Measurements from ENCODE around the gene DCC. TPM values are rescaled to one million over a fixed set of nuclear protein-coding genes. Genes with fewer than 3 reads are reported as not detected.

Gene DCC
- total RNA-seq, 1 experiment from 2014 or later = 0.39 TPM

GRCh38 chr18:52748343-52748742 is 408.3 kb downstream of the DCC start:
- no TSS peak for BruUV-seq (replicated peaks)
- no peak for DNase-seq
- ChIA-PET POLR2A (no interaction called here), CTCF (no interaction called here)
- Histone ChIP-seq H3K4me3 (ENCODE audit: low read depth, low read length) (no peak overlapping the region), H3K9me3 (no peaks in the 10 kb centered on the region), H3K36me3 (ENCODE audit: control insufficient read depth, insufficient read depth, low read length) (no peaks in the 10 kb centered on the region), H3K4me1 (no peaks in the 10 kb centered on the region), H3K27me3 (replicated peaks; ENCODE audit: control insufficient read depth, insufficient read depth, low read length) (no peaks in the 10 kb centered on the region)
- H3K4me1 Mint-ChIP-seq (ENCODE audit: low read depth, unreplicated experiment) = no peaks in the 10 kb centered on the region
- no peaks in the 10 kb centered on the region for H3K36me3 Mint-ChIP-seq (ENCODE audit: insufficient read depth, unreplicated experiment)
- no peak for TF ChIP-seq CTCF (IDR thresholded peaks at IDR 0.05; ENCODE audit: insufficient read depth in 1 of 2, low read depth in 1 of 2, low read length in 1 of 2, severe bottlenecking in 1 of 2, unreplicated experiment in 1 of 2)
- no peak overlapping the region for H3K27ac Mint-ChIP-seq (ENCODE audit: unreplicated experiment)
- no peaks in the 10 kb centered on the region for H3K9me3 Mint-ChIP-seq (ENCODE audit: unreplicated experiment)
- H3K4me3 Mint-ChIP-seq (ENCODE audit: unreplicated experiment) = no peak overlapping the region
- H3K27me3 Mint-ChIP-seq (ENCODE audit: insufficient read depth, unreplicated experiment) = no peaks in the 10 kb centered on the region
- intact Hi-C loops (cut with micrococcal nuclease; ENCODE audit: unreplicated experiment) = no loop called here

- POLR2A ChIA-PET = no interaction called here
- CTCF ChIA-PET = no interaction called here
Observed at GRCh38 chr18:52749542-52749941, 409.5 kb downstream of the DCC start.

GRCh38 chr18:52750995-52751394 is 411.0 kb downstream of the DCC start:
- H3K36me3 ChIP-seq (ENCODE audit: control insufficient read depth, insufficient read depth, low read length) = no peaks in the 10 kb centered on the region
- Mint-ChIP-seq H3K27me3 (ENCODE audit: insufficient read depth, unreplicated experiment) (no peaks in the 10 kb centered on the region), H3K4me3 (ENCODE audit: unreplicated experiment) (no peak overlapping the region), H3K9me3 (ENCODE audit: unreplicated experiment) (no peaks in the 10 kb centered on the region), H3K4me1 (ENCODE audit: low read depth, unreplicated experiment) (no peaks in the 10 kb centered on the region), H3K36me3 (ENCODE audit: insufficient read depth, unreplicated experiment) (no peaks in the 10 kb centered on the region), H3K27ac (ENCODE audit: unreplicated experiment) (no peak overlapping the region)
- BruUV-seq (replicated peaks) = no TSS peak
- intact Hi-C loops (cut with micrococcal nuclease; ENCODE audit: unreplicated experiment) = no loop called here
- no peak overlapping the region for H3K4me3 ChIP-seq (ENCODE audit: low read depth, low read length)
- H3K9me3 ChIP-seq = no peaks in the 10 kb centered on the region
- CTCF ChIA-PET = no interaction called here
- TF ChIP-seq CTCF (IDR thresholded peaks at IDR 0.05; ENCODE audit: insufficient read depth in 1 of 2, low read depth in 1 of 2, low read length in 1 of 2, severe bottlenecking in 1 of 2, unreplicated experiment in 1 of 2) = no peak
- no peaks in the 10 kb centered on the region for H3K27me3 ChIP-seq (replicated peaks; ENCODE audit: control insufficient read depth, insufficient read depth, low read length)
- no peak for DNase-seq
- POLR2A ChIA-PET = no interaction called here
- H3K4me1 ChIP-seq = no peaks in the 10 kb centered on the region

More at GRCh38 chr18:52749542-52749941, 409.5 kb downstream of the DCC start:
- H3K4me1 ChIP-seq = no peaks in the 10 kb centered on the region
- BruUV-seq (replicated peaks) = no TSS peak
- H3K9me3 Mint-ChIP-seq (ENCODE audit: unreplicated experiment) = no peaks in the 10 kb centered on the region
- no peaks in the 10 kb centered on the region for H3K36me3 Mint-ChIP-seq (ENCODE audit: insufficient read depth, unreplicated experiment)
- H3K9me3 ChIP-seq = no peaks in the 10 kb centered on the region
- H3K4me3 ChIP-seq (ENCODE audit: low read depth, low read length) = no peak overlapping the region
- no peaks in the 10 kb centered on the region for H3K27me3 ChIP-seq (replicated peaks; ENCODE audit: control insufficient read depth, insufficient read depth, low read length)
- H3K27ac Mint-ChIP-seq (ENCODE audit: unreplicated experiment) = no peak overlapping the region
- no peak for DNase-seq
- no peaks in the 10 kb centered on the region for H3K4me1 Mint-ChIP-seq (ENCODE audit: low read depth, unreplicated experiment)
- TF ChIP-seq CTCF (IDR thresholded peaks at IDR 0.05; ENCODE audit: insufficient read depth in 1 of 2, low read depth in 1 of 2, low read length in 1 of 2, severe bottlenecking in 1 of 2, unreplicated experiment in 1 of 2) = no peak
- no peak overlapping the region for H3K4me3 Mint-ChIP-seq (ENCODE audit: unreplicated experiment)
- intact Hi-C loops (cut with micrococcal nuclease; ENCODE audit: unreplicated experiment) = no loop called here
- no peaks in the 10 kb centered on the region for H3K27me3 Mint-ChIP-seq (ENCODE audit: insufficient read depth, unreplicated experiment)
- H3K36me3 ChIP-seq (ENCODE audit: control insufficient read depth, insufficient read depth, low read length) = no peaks in the 10 kb centered on the region

Data from Caco-2 (cell line).